OCI-LY1 (cell line): ENCODE results near the gene ZNF232.
"Not testable (repeated sequence)": the region's sequence is repeated elsewhere in the genome, so short reads cannot be mapped to it uniquely, and the experiment has no call there.

Source experiments
- H2AFZ ChIP-seq: fragments of 200-600 bp; sonication (generic), shearing (Covaris generic); 2 replicates; pipeline ENCODE4 v1.6.0; 2014; ENCODE audit warnings: antibody characterized with exemption, mild to moderate bottlenecking, low read length
- H3F3A ChIP-seq: fragments of 200-600 bp; sonication (generic), shearing (Covaris generic); 2 replicates; pipeline ENCODE4 v1.6.0; 2014; ENCODE audit warnings: mild to moderate bottlenecking, antibody characterized with exemption, low read length, moderate library complexity; ENCODE audit not compliant: insufficient read depth
- H3K27ac ChIP-seq: fragments of 200-600 bp; sonication (generic); 2 replicates; pipeline ENCODE4 v1.5.1; 2014; ENCODE audit warnings: low read length, mixed run types, mild to moderate bottlenecking, low read depth; ENCODE audit not compliant: poor library complexity, severe bottlenecking
- H3K27me3 ChIP-seq: fragments of 200-600 bp; sonication (generic); 2 replicates; pipeline ENCODE4 v1.6.0; 2014; ENCODE audit warnings: antibody characterized with exemption, mild to moderate bottlenecking, low read length, moderate library complexity; ENCODE audit not compliant: insufficient read depth
- H3K36me3 ChIP-seq: fragments of 200-600 bp; sonication (generic); 2 replicates; pipeline ENCODE4 v1.6.1; 2014; ENCODE audit warnings: mild to moderate bottlenecking, antibody characterized with exemption, low read length, moderate library complexity, mixed read lengths; ENCODE audit not compliant: insufficient read depth
- H3K4me1 ChIP-seq: fragments of 200-600 bp; sonication (generic); 2 replicates; pipeline ENCODE4 v1.5.1; 2014; ENCODE audit warnings: mild to moderate bottlenecking, low read length, moderate library complexity; ENCODE audit not compliant: insufficient read depth, severe bottlenecking
- H3K4me2 ChIP-seq: fragments of 200-600 bp; sonication (generic), shearing (Covaris generic); 2 replicates; pipeline ENCODE4 v1.6.1; 2014; ENCODE audit warnings: low read length
- H3K4me3 ChIP-seq: fragments of 200-600 bp; sonication (generic); 2 replicates; pipeline ENCODE4 v1.5.1; 2014; ENCODE audit warnings: low read length, low read depth, mild to moderate bottlenecking, mixed read lengths; ENCODE audit not compliant: poor library complexity, severe bottlenecking
- H3K79me2 ChIP-seq: fragments of 200-600 bp; shearing (Covaris generic); 2 replicates; pipeline ENCODE4 v1.6.1; 2016; ENCODE audit warnings: mixed run types, low read length, mixed read lengths; ENCODE audit not compliant: insufficient read depth
- H3K9ac ChIP-seq: fragments of 200-600 bp; sonication (generic), shearing (Covaris generic); 2 replicates; pipeline ENCODE4 v1.6.1; 2014; ENCODE audit warnings: mild to moderate bottlenecking, low read length, mixed read lengths
- H3K9me2 ChIP-seq: fragments of 200-600 bp; sonication (generic), shearing (Covaris generic); 2 replicates; pipeline ENCODE4 v1.6.1; 2014; ENCODE audit warnings: low read depth, mild to moderate bottlenecking, low read length, mixed read lengths
- H3K9me3 ChIP-seq: fragments of 200-600 bp; shearing (Covaris generic); 2 replicates; pipeline ENCODE4 v1.6.1; 2014; ENCODE audit warnings: low read length, mixed read lengths
- H4K20me1 ChIP-seq: fragments of 200-600 bp; sonication (generic), shearing (Covaris generic); 2 replicates; pipeline ENCODE4 v1.6.0; 2016; ENCODE audit warnings: mild to moderate bottlenecking, low read length; ENCODE audit not compliant: insufficient read depth
- EZH2 ChIP-seq: fragments of 200-600 bp; sonication (generic), shearing (Covaris generic); IDR thresholded peaks from 2 replicates; pipeline ENCODE4 v1.8.0; 2017; ENCODE audit warnings: borderline replicate concordance, mixed run types, mild to moderate bottlenecking, antibody characterized with exemption, low read length, moderate library complexity, mixed read lengths
- TF ChIP-seq, protein P1 (sequence below): fragments of 200-600 bp; sonication (generic), shearing (Covaris generic); IDR thresholded peaks from 2 replicates; pipeline ENCODE4 v1.5.1; 2017; ENCODE audit warnings: mild to moderate bottlenecking, antibody characterized with exemption, low read length, moderate library complexity, mixed read lengths

ZNF232 gene

DNA sequence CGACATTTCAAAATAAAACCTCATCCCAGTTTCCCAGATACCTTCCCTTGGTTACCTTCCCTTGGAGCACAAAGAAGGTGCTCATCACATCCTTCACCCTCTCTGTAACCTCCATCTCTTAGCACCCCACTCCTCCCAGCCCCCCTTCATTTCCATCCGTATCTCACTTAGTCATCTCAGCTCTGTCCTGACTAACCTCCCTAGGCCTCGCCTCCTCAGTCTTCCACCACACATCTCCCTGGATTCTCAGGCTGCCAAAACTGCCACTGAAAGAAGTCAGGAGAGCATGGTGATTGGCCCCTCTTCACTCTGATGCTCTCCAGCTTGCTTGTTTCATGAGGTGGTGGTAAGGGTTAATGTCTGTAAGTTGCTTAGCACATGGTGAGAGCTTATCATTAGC, 31.1 kb downstream of the ZNF232 start:
- no peaks in the 10 kb centered on the region for H3K9me2 ChIP-seq
- H3K27ac ChIP-seq, result no peak overlapping the region
- no peaks in the 10 kb centered on the region for H3F3A ChIP-seq
- no peaks in the 10 kb centered on the region for H3K27me3 ChIP-seq
- H2AFZ ChIP-seq, result no peak overlapping the region
- no peaks in the 10 kb centered on the region for H3K79me2 ChIP-seq
- TF ChIP-seq EZH2, result no peak
- TF ChIP-seq, protein P1, sequence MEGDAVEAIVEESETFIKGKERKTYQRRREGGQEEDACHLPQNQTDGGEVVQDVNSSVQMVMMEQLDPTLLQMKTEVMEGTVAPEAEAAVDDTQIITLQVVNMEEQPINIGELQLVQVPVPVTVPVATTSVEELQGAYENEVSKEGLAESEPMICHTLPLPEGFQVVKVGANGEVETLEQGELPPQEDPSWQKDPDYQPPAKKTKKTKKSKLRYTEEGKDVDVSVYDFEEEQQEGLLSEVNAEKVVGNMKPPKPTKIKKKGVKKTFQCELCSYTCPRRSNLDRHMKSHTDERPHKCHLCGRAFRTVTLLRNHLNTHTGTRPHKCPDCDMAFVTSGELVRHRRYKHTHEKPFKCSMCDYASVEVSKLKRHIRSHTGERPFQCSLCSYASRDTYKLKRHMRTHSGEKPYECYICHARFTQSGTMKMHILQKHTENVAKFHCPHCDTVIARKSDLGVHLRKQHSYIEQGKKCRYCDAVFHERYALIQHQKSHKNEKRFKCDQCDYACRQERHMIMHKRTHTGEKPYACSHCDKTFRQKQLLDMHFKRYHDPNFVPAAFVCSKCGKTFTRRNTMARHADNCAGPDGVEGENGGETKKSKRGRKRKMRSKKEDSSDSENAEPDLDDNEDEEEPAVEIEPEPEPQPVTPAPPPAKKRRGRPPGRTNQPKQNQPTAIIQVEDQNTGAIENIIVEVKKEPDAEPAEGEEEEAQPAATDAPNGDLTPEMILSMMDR, result no peak
- H3K4me1 ChIP-seq, result peaks cover 15% of the 10 kb centered on the region
- H3K9me3 ChIP-seq, result 0 out of 2 replicates have a peak, but pooled peaks cover 3% of the 10 kb centered on the region
- no peaks in the 10 kb centered on the region; the same call in 1 of the 2 replicates for H3K36me3 ChIP-seq
- no peaks in the 10 kb centered on the region for H4K20me1 ChIP-seq
- H3K4me2 ChIP-seq, result no peak overlapping the region
- no peak overlapping the region for H3K4me3 ChIP-seq
- H3K9ac ChIP-seq, result no peak overlapping the region

DNA sequence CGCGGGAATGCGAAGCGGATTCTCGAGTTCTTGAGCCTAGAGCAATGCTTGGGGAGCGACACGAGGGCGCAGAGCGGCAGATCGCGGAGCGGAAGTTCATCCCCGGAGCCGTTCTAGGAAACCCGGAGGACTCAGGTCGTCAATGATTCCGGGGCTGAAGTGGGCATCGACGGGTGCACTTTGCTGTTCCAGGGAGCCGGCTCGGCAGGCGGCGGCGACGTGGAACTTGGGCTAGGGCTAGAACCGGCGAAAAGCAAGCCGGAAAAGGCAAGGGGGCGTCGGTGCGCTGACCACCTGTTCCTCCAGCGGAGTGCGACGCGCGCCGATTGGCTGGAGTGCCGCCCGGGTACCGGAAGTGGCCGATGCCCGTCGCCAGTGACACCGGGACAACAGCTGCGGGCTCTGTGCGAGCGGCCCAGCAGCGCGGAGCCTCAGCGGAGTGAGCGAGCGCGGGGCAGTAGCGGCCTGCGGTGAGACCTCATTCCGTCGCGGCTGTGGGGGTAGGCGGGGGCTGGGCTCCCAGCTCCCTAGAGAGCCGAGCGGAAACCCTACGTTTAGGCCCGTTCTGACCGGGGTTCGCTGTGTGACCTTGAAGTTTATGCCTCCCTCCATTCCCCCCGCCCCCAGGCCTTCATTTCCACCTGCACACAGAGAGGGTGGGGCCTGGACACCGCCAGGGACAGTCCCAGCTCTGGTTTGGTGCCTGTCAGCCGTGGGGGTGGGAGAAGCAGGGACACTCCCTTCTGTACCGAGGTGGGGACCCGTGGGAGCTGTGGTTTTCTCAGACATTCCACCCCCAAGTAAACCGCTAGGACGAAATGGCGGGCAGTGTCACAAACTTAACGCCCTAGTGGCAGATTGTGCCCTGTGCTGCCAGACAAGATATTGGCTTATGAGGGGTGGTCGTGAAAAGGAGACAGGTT, 33.3 kb downstream of the ZNF232 start, which contains the start of gene ZFP3:
Gene ZFP3 (plus strand): TSS at position 362 of the 923 bp plus-strand sequence. CDS start 13,038 bp downstream, outside the sequence.
- Histone ChIP-seq H3F3A (no peaks in the 10 kb centered on the region), H3K27ac (peak within 1 kb of the TSS; percentile 15), H4K20me1 (no peaks in the 10 kb centered on the region), H3K4me2 (peak within 1 kb of the TSS; percentile 64), H2AFZ (peak within 1 kb of the TSS; percentile 13; the same call in 1 of the 2 replicates), H3K4me1 (peaks cover 15% of the 10 kb centered on the region), H3K36me3 (no peaks in the 10 kb centered on the region; the same call in 1 of the 2 replicates), H3K79me2 (no peaks in the 10 kb centered on the region), H3K9ac (peak within 1 kb of the TSS; percentile 46), H3K9me2 (no peaks in the 10 kb centered on the region), H3K9me3 (0 out of 2 replicates have a peak, but pooled peaks cover 3% of the 10 kb centered on the region), H3K4me3 (peak within 1 kb of the TSS; percentile 60), H3K27me3 (no peaks in the 10 kb centered on the region)
- TF ChIP-seq, protein P1, result peak; percentile 34; the same call in 1 of the 2 replicates
- no peak for TF ChIP-seq EZH2

DNA sequence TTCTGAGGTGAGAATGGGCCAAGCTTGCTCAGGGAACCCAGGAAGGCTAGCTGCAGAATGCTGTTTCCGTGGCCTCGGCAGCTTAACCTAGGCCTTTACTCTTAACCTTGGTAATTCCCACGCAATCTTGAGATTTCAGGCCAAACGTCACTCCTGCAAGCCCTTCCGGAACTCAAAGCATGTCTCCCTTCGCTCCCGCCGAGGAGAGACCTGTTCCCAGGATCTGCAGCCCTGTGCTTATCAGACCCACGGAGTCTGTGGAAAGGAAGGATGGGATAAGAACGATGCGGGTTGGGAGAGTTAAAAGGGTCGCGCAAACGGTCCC, 33.9 kb downstream of the ZNF232 start:
- Histone ChIP-seq H3K79me2 (no peaks in the 10 kb centered on the region), H3K4me1 (peaks cover 15% of the 10 kb centered on the region), H3K36me3 (no peaks in the 10 kb centered on the region; the same call in 1 of the 2 replicates), H3K4me3 (peak overlapping the region; percentile 60), H4K20me1 (no peaks in the 10 kb centered on the region), H2AFZ (peak overlapping the region; percentile 13; the same call in 1 of the 2 replicates), H3K9me3 (0 out of 2 replicates have a peak, but pooled peaks cover 3% of the 10 kb centered on the region), H3K9ac (no peak overlapping the region), H3K27me3 (no peaks in the 10 kb centered on the region), H3F3A (no peaks in the 10 kb centered on the region), H3K9me2 (no peaks in the 10 kb centered on the region), H3K27ac (no peak overlapping the region), H3K4me2 (peak overlapping the region; percentile 64)
- TF ChIP-seq EZH2, result no peak
- TF ChIP-seq, protein P1, result no peak

DNA sequence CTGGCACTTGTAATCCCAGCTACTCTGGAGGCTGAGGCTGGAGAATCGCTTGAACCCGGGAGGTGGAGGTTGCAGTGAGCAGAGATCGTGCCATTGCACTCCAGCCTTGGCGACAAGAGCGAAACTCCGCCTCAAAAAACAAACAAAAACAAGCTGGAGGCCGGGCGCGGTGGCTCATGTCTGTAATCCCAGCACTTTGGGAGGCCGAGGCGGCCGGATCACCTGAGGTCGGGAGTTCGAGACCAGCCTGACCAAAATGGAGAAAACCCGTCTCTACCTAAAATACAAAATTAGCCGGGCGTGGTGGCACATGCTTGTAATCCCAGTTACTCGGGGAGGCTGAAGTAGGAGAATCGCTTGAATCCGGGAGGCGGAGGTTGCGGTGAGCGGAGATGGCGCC, 34.4 kb downstream of the ZNF232 start:
- not testable (repeated sequence) for H3K9ac ChIP-seq, H2AFZ ChIP-seq, H3K36me3 ChIP-seq, H3K79me2 ChIP-seq, H3K9me2 ChIP-seq, H3K27me3 ChIP-seq, H3K27ac ChIP-seq, H3K4me2 ChIP-seq, H4K20me1 ChIP-seq, H3K9me3 ChIP-seq, H3F3A ChIP-seq, H3K4me3 ChIP-seq
- peaks cover 15% of the 10 kb centered on the region for H3K4me1 ChIP-seq

DNA sequence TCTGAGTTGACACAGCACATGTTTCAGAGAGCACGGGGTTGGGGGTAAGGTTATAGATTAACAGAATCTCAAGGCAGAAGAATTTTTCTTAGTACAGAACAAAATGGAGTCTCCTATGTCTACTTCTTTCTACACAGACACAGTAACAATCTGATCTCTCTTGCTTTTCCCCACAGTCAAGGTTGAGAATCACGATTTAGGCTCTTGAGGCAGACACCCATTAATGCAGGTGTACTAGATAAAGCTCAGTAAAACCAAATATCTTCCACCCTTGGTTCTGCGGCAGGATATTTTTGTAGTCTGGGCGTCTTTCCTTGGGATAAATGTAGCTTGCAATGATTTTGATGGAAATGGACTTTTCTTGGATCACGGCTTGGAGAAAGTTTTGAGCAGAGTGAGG, 36.2 kb downstream of the ZNF232 start:
- not testable (repeated sequence) for H3K27ac ChIP-seq

More for the DNA sequence above, 36.2 kb downstream of the ZNF232 start:
- H3K4me3 ChIP-seq, H3K9me3 ChIP-seq, H3K79me2 ChIP-seq, H3K9me2 ChIP-seq, H3K27me3 ChIP-seq, H3K36me3 ChIP-seq, H2AFZ ChIP-seq, H3K9ac ChIP-seq, H4K20me1 ChIP-seq, H3K4me2 ChIP-seq, H3F3A ChIP-seq: not testable (repeated sequence)
- peaks cover 15% of the 10 kb centered on the region for H3K4me1 ChIP-seq
